Activated T-helper 17 cell treated with anti-CD3 and anti-CD28 coated beads, Interleukin-2, amount 50 U/mL, for 72 hours (primary cell): Measurements from ENCODE around the gene THSD7A. TPM values are rescaled to one million over a fixed set of nuclear protein-coding genes. Genes with fewer than 3 reads are reported as not detected.

Experiments
- ATAC-seq: fragments of 150-1000 bp; cut with Tn5 transposase; replicated peaks from 2 replicates; pipeline ENCODE4 v1.10.0; 2021; ENCODE audit warnings: mild to moderate bottlenecking, moderate library complexity
- H3K27ac Mint-ChIP-seq: one replicate; pipeline ENCODE4 v1.8.0; 2022; ENCODE audit warnings: mixed read lengths
- H3K27me3 Mint-ChIP-seq: one replicate; pipeline ENCODE4 v1.8.0; 2022; ENCODE audit warnings: mixed read lengths
- H3K36me3 Mint-ChIP-seq: one replicate; pipeline ENCODE4 v1.8.0; 2022; ENCODE audit warnings: low read depth, mild to moderate bottlenecking, mixed read lengths
- H3K4me1 Mint-ChIP-seq: one replicate; pipeline ENCODE4 v1.8.0; 2022; ENCODE audit warnings: mixed read lengths
- H3K4me3 Mint-ChIP-seq: one replicate; pipeline ENCODE4 v1.8.0; 2022; ENCODE audit warnings: mild to moderate bottlenecking, mixed read lengths
- H3K9me3 Mint-ChIP-seq: one replicate; pipeline ENCODE4 v1.8.0; 2022; ENCODE audit warnings: mixed read lengths
- total RNA-seq, 2 donors: library from RNA; stranded (reverse); gene quantifications; one replicate each; pipeline ENCODE4 v1.2.3, GENCODE V29; 2022

THSD7A gene
- total RNA-seq, 2 donors from 2014 or later = 0.02 to 0.82 TPM

DNA sequence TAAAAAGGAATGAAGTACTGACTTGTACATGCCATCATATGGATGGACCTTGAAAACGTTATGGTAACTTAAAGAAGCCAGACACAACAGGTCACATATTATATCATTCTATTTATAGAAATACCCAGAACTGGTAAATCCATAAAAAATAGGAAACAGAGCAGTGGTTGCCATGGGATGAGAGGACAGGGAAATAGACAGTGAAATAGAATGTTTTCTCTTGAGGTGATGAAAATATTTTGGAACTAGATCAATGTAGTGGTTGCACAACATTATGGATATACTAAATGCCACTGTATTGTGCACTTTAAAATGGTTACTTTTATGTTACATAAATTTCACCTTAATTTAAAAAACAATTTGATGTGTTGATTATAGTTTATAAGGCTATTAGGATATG, 318.5 kb downstream of the THSD7A start:
- H3K27ac Mint-ChIP-seq = no peak overlapping the region
- H3K4me1 Mint-ChIP-seq = no peaks in the 10 kb centered on the region
- H3K4me3 Mint-ChIP-seq = no peak overlapping the region
- H3K36me3 Mint-ChIP-seq = no peaks in the 10 kb centered on the region
- ATAC-seq = no peak
- peaks cover 4% of the 10 kb centered on the region for H3K9me3 Mint-ChIP-seq
- H3K27me3 Mint-ChIP-seq = no peaks in the 10 kb centered on the region

DNA sequence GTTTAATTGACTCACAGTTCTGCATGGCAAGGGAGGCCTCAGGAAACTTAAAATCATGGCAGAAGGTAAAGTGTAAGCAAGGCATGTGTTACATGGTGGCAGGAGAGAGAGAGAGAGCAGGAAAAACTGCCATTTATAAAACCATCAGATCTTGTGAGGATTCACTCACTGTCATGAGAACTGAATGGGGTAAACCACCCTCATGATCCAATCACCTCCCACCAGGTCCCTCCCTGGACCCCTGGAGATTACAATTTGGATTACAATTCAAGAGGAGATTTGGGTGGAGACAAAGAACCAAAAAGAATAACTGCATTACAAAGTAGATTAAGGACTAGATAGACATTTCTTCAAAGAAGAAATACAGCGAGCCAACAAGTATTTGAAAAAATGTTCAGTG, 324.1 kb downstream of the THSD7A start:
- Mint-ChIP-seq H3K4me3 (no peak overlapping the region), H3K27me3 (no peaks in the 10 kb centered on the region), H3K9me3 (peaks cover 4% of the 10 kb centered on the region)

DNA sequence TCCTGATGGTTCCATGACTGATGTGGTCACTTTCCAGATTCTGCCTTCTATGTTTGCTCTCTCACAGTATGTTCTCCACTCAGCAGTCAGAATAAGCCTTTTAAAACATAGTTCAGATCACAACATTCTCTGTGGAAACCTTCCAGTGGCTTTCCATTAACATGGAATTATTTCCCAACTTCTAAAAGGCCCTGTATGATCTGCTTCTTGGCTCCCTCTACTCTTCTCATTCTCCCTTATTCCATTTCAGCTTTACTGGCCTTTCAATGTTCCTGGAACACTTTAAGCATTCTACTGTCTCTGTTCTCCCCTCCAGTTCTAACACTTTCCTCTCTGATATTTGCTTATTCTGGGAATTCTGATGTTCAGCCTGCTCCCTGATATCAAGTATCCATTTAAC, 325.6 kb downstream of the THSD7A start:
- Mint-ChIP-seq H3K4me3 (no peak overlapping the region), H3K27me3 (no peaks in the 10 kb centered on the region), H3K4me1 (no peaks in the 10 kb centered on the region), H3K36me3 (no peaks in the 10 kb centered on the region), H3K9me3 (peaks cover 4% of the 10 kb centered on the region), H3K27ac (no peak overlapping the region)
- no peak for ATAC-seq

More for the DNA sequence above, 324.1 kb downstream of the THSD7A start:
- no peaks in the 10 kb centered on the region for H3K4me1 Mint-ChIP-seq
- H3K36me3 Mint-ChIP-seq = no peaks in the 10 kb centered on the region
- H3K27ac Mint-ChIP-seq = no peak overlapping the region
- ATAC-seq = no peak

DNA sequence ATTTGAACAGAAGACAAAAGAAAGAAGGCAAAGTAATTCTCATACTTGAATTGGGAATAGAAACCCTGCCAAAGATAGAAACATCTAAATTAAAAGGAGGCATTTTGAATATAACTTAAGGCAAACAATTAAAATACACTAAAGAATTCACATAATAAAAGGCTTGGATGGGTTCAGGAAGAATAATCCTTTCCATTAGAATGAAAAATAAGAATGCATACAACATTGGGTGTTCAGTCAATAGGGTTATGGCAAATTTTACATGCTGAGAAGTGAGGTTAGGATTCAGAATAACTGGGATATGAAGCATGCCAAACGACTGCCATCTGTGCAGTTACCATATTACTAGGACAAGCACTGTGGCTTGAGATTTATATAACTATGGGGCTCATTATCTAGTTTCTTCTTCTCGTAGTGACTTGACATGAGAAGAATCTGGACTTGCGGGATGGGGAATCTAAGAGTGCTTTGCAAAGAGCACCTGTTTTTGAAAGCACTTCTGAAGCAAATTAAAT, 326.5 kb downstream of the THSD7A start:
- H3K4me1 Mint-ChIP-seq = no peaks in the 10 kb centered on the region
- no peak for ATAC-seq
- H3K36me3 Mint-ChIP-seq = no peaks in the 10 kb centered on the region
- peaks cover 9% of the 10 kb centered on the region for H3K9me3 Mint-ChIP-seq
- no peaks in the 10 kb centered on the region for H3K27me3 Mint-ChIP-seq
- H3K4me3 Mint-ChIP-seq = no peak overlapping the region
- H3K27ac Mint-ChIP-seq = no peak overlapping the region

DNA sequence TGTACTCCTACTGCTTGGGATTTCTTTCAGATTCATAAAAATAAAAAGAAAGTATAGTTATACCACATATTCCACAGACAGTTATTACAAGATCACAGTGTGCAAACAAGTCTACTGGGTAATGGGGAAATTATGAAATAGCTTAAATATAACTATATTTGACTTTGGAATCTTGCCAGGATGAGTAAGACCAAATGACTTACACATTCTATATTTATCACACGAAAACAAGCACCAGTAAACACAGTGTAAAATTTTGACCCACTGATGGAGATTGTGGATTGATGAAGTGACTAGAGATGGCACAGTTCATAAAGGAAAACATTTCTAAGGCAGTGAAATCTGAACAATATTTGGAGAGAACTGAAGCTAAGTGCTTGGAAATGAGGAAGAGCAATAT, 339.7 kb downstream of the THSD7A start:
- Mint-ChIP-seq H3K27me3 (no peaks in the 10 kb centered on the region), H3K4me1 (no peaks in the 10 kb centered on the region), H3K27ac (no peak overlapping the region), H3K4me3 (no peak overlapping the region), H3K9me3 (peaks cover 4% of the 10 kb centered on the region), H3K36me3 (no peaks in the 10 kb centered on the region)
- ATAC-seq = no peak

DNA sequence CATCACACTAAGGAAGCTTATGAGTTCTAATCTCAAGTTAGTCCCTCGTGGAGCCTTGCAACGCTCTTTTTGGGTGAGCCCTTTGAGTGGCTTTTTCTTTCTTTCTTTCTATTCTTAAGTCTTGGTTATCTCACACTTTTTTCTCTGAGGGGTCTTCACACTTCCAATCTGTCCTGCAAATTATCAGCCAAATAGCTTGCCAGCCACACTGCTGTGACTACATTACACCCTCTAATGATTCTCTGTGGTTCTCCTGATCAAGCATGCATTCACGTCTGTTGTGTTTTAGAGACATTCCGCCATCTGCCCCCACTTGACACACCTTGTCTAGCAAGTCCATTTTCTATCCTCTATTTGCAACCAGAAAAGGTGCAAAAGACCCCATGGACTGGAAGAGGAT, 340.2 kb downstream of the THSD7A start:
- Mint-ChIP-seq H3K36me3 (no peaks in the 10 kb centered on the region), H3K27ac (no peak overlapping the region), H3K27me3 (no peaks in the 10 kb centered on the region), H3K4me1 (no peaks in the 10 kb centered on the region), H3K4me3 (no peak overlapping the region), H3K9me3 (peaks cover 4% of the 10 kb centered on the region)
- ATAC-seq = no peak

DNA sequence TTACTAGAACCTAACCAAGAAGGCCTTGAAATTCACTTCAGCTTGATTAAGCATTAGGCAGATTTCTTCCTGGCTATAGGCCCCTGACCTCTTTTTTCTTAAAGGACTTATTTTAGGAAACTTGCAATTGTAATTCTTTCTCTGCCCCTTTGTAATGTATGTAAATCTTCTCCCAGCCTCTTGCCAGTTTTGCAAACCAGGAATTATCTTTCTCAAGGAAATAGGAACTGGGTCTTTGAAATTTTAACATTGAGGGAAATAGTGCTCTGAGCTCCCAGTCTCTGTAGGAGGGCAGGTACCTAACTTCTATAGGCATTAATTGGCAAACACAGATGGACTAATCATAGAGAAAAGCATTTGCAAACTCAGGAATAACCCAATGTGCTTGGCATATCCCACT, 342.7 kb downstream of the THSD7A start:
- Mint-ChIP-seq H3K36me3 (no peaks in the 10 kb centered on the region), H3K4me3 (no peak overlapping the region), H3K27me3 (no peaks in the 10 kb centered on the region), H3K4me1 (no peaks in the 10 kb centered on the region), H3K9me3 (peaks cover 4% of the 10 kb centered on the region), H3K27ac (no peak overlapping the region)
- ATAC-seq = no peak

DNA sequence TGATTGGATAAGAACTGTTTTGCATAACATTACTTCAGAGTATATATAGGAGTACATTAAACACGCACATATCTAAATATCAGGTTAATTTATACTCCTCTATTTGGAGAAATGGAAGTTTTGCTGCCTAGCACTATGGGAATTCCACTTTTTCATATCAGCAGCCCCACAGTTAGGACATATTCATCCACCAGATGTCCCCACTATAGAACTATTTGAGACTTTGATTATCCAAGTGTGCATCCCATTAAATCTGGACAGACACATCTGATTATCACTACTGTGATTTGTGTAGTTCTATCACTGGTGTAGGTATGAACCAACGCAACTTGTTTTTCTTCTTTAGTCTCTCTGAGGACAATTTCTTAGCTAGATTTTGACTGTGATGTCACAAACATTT, 345.7 kb downstream of the THSD7A start:
- Mint-ChIP-seq H3K27me3 (no peaks in the 10 kb centered on the region), H3K9me3 (peaks cover 5% of the 10 kb centered on the region), H3K27ac (no peak overlapping the region), H3K36me3 (no peaks in the 10 kb centered on the region), H3K4me3 (no peak overlapping the region), H3K4me1 (no peaks in the 10 kb centered on the region)
- ATAC-seq = no peak

DNA sequence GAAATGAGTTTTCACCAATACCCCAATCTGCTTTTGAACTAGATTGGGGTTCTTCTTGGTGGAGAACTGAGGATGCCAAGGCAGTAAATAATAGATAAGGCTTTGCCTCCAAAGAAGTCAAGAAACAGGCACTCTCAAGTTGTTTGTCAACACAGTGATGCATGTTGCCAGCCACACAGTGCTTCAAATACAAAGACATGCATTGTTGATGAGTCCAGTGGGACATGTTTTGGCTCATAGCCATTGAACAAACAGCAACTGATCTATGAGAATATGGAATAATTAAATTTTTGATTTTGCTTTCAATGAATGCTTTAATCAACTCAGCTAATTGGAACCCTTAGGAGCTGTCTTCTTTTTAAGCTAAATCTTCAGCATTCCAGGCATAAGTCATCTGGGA, 346.4 kb downstream of the THSD7A start:
- no peak overlapping the region for H3K27ac Mint-ChIP-seq
- H3K9me3 Mint-ChIP-seq = peaks cover 5% of the 10 kb centered on the region
- no peak for ATAC-seq
- no peaks in the 10 kb centered on the region for H3K27me3 Mint-ChIP-seq
- no peaks in the 10 kb centered on the region for H3K36me3 Mint-ChIP-seq
- no peaks in the 10 kb centered on the region for H3K4me1 Mint-ChIP-seq
- H3K4me3 Mint-ChIP-seq = no peak overlapping the region

DNA sequence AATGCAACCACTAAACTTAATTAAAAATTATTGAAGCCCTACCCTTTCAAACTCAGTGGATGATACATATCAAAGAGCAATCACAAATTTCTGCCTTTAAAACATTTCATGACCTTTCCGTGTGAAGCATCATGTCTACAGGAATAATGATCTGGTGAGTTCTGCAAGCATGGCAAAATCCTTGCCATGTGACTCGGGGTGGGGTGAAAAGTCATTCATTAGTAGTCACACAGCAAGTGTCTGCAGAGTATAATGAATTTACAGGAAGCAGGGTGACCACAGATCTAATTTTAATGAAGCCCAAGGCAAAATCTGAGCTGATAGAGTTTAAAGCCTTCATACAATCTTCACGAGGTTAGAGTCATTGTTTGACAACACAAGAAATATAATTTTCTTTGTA, 351.9 kb downstream of the THSD7A start:
- no peak for ATAC-seq
- Mint-ChIP-seq H3K4me1 (no peaks in the 10 kb centered on the region), H3K36me3 (no peaks in the 10 kb centered on the region), H3K4me3 (no peak overlapping the region), H3K27ac (no peak overlapping the region), H3K27me3 (no peaks in the 10 kb centered on the region), H3K9me3 (peaks cover 5% of the 10 kb centered on the region)

DNA sequence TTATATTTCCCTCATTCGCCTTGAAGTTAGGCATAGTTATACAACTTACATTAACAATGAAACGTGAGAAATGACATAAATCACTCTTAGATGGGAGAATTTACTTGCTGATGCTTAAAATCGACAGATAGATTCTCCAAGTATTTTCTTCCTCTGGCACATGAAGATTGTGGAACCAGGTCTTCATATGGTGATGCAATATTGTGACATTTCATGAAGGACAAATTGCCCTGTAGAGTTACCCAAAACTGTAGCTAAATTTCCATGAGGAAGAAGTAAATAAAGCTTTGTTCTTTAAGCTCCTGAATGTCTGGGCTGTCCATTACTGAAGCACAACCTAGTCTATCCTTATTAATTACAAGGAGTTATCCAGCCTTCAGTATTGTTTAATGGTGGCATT, 353.1 kb downstream of the THSD7A start:
- Mint-ChIP-seq H3K27ac (no peak overlapping the region), H3K9me3 (peaks cover 2% of the 10 kb centered on the region), H3K4me1 (no peaks in the 10 kb centered on the region), H3K36me3 (no peaks in the 10 kb centered on the region), H3K27me3 (no peaks in the 10 kb centered on the region), H3K4me3 (no peak overlapping the region)
- no peak for ATAC-seq

DNA sequence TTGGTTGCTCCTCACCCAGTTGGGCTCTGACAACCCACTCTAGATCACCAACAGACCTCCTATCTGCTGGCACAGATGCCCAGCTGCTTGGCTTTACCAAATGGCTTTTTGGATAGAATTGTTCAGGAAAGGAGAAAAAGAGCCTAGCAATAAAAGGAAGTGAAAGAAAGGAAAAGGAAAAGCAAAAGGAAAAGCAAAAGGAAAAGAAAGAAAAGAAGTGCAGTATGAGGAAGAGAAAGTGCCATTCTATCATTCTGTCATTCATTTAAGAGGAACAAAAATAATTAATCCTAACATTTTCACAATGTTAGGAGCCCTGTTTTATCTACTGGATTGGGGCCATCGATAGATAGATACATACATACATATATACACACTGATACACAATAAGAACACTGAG, 353.6 kb downstream of the THSD7A start:
- Mint-ChIP-seq H3K4me1 (no peaks in the 10 kb centered on the region), H3K9me3 (no peaks in the 10 kb centered on the region), H3K36me3 (no peaks in the 10 kb centered on the region), H3K4me3 (no peak overlapping the region), H3K27ac (no peak overlapping the region), H3K27me3 (no peaks in the 10 kb centered on the region)
- no peak for ATAC-seq

DNA sequence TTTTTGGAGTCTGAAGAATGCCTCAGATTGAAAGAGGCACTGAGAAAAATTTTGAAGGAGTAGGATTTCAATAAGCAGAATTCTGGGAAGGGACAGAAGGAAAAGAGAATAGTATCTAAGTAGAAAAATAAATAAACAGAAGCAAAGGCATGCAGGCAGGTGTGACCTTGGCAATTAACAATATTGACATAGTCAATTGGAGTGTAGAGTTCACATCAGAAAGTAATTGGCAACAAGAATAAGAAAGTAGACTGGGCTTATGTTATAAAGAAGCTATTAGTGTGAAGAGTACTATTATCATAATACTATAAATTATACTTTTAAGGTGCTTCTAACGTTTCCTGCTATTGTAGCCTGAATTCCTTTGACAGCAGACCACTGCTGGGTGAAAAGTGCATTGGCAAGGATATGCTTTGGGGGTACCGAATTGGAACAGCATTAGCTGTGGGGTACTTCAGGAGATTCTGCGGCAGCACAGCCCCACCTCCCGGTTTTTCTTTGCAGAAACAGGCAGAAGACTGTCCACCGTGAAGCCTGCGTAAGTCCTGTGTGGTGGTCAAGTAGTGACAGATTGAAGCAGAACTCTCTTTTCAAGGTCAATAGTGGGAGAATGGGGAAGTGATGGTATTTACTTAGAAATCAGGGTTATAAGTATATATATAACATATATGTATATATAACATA, 357.0 kb downstream of the THSD7A start:
- Mint-ChIP-seq H3K4me1 (no peaks in the 10 kb centered on the region), H3K27ac (no peak overlapping the region), H3K4me3 (no peak overlapping the region), H3K36me3 (no peaks in the 10 kb centered on the region), H3K9me3 (no peaks in the 10 kb centered on the region), H3K27me3 (no peaks in the 10 kb centered on the region)
- no peak for ATAC-seq

DNA sequence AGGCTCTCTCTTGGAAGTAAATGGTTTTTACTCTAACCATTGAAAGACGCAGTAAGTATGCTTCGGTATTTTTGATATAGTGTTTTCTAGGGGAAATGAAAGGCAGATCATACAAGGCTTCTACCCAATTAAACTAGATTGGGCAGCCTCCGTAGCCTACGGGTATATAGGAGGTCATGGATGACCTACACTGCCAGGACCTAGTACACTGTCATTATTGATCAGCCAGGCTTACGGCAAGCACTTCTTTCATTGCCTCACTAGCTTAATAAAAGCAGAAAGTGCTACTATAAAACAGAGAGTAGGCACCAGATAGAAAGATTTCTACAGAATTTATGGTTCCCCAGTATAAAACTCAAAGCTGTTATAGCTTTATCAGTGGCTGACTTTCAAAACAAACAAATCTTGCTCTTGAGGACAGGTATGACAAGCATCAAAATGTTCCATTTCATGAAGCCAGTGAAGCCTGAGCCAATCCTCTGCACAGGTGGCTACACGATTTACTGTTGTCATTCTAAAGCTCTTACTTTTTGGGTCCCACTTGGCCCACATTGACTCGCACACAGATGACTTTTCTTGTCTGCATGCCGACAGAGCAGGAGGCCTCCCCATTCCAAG, 358.1 kb downstream of the THSD7A start:
- no peak for ATAC-seq
- Mint-ChIP-seq H3K9me3 (no peaks in the 10 kb centered on the region), H3K4me3 (no peak overlapping the region), H3K36me3 (no peaks in the 10 kb centered on the region), H3K27ac (no peak overlapping the region), H3K4me1 (no peaks in the 10 kb centered on the region), H3K27me3 (no peaks in the 10 kb centered on the region)

DNA sequence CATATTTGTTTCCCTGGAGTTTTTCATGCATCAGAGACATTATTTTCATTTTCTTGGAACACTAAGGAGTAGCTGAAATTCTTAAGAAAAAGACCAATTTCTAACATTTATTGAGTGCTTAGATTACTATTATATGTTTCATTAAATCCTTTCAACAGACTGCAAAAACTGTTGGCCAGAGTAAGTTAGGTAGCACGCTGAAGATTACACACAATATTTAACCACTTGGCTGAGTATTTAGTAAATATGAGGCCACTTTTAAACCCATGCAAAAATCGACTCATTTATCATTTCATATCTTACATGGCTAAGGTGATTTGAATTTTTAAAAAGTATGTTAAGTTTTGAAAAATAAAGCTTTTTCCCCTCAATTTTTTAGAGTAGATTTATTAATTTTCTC, 358.8 kb downstream of the THSD7A start:
- Mint-ChIP-seq H3K27ac (no peak overlapping the region), H3K36me3 (no peaks in the 10 kb centered on the region), H3K27me3 (no peaks in the 10 kb centered on the region), H3K4me1 (no peaks in the 10 kb centered on the region), H3K4me3 (no peak overlapping the region), H3K9me3 (no peaks in the 10 kb centered on the region)
- ATAC-seq = no peak
